GM19239 (cell line): ENCODE measurements around the gene CD93.

Source experiments
- DNase-seq: peaks from one replicate; pipeline ENCODE4 v3.0.0; 2011; ENCODE audit warnings: low spot score; ENCODE audit not compliant: insufficient read length
- FAIRE-seq: peaks from 2 replicates; lab custom pipeline; 2011; peaks lifted over from hg19 to GRCh38; lab: Jason Lieb, UNC

Gene CD93

DNA sequence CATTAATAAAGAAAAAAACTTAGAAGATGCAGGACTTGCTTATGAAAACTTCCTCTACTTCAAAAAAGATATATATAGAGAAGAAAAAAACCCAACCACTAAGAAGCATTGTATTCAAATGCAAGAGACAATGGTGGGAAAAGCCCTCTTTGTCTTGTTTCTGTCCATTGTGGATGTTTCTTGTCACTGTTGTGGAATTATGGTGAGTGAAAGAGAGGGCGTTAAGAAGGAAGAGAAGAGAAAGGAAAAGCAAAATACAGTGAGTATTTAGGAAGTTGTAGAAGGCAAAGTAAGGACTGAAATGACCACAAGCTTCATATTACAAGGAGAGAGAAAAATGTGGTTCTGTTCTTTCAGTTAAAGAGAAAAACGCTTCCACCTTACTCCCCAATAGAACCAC is 22.5 kb downstream of the CD93 start:
- DNase-seq, result no peak
- FAIRE-seq, result no peak

GRCh38 chr20:23063168-23063567 is 23.0 kb downstream of the CD93 start:
- FAIRE-seq (no peak), DNase-seq (no peak)

- DNase-seq (no peak), FAIRE-seq (no peak)
These were observed 23.5 kb downstream of the CD93 start for GRCh38 chr20:23062632-23063031.

DNA sequence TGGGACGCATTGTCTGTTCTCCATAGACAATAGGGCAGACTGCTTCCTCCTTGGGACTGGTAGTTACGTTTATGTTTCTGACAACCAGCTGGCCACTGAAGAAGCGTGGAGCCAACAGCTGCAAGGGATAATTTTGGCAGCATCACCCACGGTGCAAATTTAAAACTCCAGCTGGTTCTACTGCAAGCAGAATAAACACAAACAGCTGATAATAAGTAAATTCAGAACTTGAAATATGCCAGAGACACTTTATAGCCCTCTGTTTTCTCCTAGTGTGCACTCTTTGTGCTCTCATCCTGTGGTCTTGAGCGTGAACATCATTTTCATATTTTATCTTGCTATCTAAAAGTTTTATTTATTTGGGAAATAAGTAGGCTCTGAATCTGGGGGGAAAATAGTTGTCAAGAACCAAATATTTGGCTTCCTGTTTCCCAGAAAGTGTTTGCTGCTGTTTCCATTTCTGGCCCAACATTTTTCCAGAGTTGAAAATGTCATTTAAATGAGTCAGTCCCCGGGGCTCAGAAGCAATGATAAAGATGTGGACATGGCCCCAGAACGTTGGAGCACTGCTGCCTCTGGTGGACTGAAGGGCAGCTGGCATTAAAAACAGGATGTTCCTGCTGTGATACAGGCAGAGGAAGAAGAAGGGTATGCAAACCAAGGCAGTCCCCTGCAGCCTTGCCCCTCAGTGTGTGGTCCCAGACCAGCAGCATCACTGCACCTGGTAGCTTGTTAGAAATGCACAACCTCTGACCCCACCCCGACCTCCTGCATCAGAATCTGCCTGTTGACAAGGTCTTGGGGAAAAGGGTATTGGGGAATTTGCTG is 24.2 kb downstream of the CD93 start:
- FAIRE-seq (no peak), DNase-seq (no peak)

DNA sequence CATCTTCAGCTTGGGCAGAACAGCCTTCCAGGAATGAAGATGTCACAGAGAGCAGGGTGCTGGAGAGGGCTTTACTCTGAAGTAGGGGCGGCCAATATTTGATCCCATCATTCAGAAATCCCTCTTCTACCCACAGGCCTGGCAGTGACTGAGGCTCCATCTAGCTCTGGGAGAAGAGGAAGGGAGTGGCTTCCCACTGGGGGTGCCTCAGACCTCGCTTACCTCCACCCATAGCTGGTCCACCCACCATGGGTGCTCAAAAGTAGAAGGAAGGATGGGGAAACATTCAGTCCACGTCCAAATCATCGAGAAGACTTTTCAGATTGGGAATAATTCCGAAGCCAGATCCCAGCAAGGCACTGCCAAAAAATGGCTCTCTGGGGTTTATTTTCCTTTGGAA is 24.9 kb downstream of the CD93 start:
- DNase-seq (no peak), FAIRE-seq (no peak)

DNA sequence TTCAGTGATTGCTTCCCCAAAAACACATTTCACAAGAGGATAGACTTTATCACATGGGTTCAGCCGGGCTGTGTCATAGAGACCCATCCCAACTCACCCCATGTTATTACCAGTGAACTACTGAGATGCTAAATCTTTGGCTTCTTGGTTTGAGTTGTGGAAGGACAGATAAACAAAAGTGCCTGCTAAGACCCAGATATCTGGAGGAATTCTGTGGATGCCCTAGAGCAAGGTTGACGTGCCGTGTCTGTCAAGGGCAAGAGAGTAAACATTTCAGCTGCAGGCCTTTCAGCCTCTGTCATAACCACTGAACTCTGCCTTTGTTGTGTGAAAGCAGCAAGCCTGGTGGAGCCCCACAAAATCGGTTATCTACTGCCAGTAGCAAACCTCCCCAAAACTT is 25.5 kb downstream of the CD93 start:
- DNase-seq, result no peak
- no peak for FAIRE-seq

DNA sequence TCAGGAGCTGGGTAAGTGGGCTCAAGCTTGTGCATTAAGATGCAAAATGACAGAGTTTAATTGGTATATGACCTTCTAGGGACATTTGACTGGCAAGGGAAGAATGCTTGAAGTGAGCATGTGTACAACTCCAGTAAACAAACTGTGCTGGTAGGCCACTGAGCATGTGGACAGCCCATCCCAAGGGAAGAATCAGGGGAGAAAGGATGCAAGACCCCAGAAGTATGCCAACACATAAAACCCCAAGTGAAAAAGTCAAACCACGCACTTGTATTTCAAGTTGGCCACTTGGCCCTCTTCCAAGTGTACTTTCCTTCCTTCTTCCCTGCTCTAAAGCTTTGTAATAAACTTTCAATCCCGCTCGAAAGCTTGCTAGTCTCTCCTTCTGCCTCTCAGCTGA is 26.3 kb downstream of the CD93 start:
- DNase-seq (no peak), FAIRE-seq (no peak)

- DNase-seq (no peak), FAIRE-seq (no peak)
These were observed 27.1 kb downstream of the CD93 start for GRCh38 chr20:23059001-23059400.

DNA sequence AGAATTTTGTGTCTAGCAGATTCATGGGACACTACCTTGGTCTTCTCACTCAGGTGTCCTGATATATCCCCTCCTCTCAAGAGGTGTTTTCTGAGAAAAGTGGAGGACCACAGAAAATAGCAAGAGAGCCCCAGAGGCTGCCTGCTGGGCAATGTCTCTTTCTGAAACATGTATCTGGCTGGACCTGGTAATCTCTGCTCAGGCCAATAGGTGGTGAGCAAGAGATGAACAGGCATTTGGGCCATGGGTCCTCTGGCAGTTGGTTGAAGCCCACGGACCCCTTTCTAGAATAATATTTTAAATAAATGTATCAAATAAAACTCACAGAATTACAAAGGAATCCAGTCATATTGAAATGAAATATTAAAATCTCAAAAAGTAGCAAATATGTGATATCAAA is 27.9 kb downstream of the CD93 start:
- DNase-seq (no peak), FAIRE-seq (no peak)

GRCh38 chr20:23052904-23053303 is 33.2 kb downstream of the CD93 start:
- DNase-seq (no peak), FAIRE-seq (no peak)

DNA sequence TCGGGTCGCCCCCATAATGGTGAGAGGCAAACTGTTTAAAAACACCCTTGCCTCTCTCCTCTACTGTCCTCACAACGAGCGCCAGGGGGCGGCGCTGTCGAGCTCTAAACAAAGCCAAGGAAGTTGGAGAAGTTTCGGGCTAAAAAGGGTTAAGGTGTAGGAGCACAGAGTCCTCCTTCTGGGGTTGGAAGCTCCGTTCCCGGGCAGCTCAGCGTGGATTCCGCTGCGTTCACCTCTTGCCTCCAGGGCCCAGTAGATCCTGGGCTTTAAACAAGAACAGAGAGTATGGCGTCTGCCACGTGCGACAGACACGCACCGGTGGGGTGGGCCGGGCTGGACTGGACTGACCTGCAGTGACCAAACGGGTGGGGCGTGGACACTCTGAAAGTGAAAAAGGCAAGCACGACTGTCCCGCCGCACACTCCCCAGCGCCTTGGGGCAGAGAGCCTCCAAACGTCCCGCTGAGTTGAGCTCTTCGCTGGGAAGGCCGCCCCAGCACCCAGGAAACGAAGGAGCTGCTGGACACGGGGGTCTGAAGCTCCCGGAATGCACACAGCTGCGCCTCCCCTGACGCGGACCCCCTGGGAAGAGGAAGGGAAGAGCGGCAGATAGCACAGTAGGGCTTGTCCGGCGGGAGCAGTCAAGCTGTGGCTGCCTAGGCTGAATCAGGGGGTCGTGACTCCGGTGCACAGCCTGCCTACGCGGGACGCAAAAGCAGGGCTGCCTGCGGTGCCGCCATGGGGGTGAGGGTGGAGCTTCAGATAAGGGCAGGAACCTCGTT is 35.1 kb downstream of the CD93 start:
- DNase-seq (no peak), FAIRE-seq (no peak)

GRCh38 chr20:23050076-23050838 is 35.9 kb downstream of the CD93 start:
- FAIRE-seq (no peak), DNase-seq (no peak)

DNA sequence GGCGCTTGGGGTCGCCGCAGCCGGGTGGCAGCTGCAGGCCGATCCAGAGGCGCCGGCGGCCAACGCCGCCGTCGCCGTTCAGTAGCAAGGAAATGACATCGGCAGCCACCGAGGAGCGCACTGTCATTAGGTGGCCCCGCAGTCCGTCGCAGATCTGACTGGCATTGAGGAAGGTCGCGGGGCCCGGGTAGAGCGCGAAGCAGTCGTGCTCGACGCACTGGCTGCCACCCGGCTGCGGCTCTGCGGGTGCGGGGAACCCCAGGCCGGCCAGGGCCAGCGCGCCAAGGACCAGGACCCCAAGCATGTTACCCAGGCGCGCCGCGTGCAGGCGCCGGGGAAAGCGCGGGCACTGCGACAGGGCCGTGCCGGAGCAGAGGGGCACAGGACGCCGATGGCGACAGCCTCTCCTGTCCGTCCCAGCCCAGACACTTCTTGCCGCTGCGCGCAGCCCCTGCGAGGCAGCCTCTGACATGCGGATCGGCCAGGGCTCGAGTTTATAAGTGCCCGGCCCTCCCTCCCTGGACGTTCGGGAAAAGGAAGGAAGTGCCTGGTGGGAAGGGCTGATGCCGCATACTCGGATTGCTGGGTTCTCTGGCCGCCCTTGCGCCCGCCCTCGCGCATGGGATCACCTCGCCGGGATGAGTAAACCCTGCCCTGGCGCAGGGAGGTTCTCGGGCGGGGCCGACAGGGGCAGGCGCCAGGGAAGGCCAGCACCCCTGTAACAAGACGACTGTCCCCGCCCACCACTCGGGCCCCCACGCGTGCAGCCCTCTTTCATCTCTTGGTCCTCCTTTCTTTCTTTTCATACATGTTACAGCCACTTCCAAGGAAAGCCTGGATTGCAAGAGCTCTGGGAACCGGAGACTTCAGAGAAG is 36.7 kb downstream of the CD93 start, which contains the start of gene THBD:
Gene THBD (minus strand): TSS at position 472 of the 875 bp plus-strand sequence. CDS start 168 bp downstream, at position 304.
- DNase-seq (no peak), FAIRE-seq (no peak)

DNA sequence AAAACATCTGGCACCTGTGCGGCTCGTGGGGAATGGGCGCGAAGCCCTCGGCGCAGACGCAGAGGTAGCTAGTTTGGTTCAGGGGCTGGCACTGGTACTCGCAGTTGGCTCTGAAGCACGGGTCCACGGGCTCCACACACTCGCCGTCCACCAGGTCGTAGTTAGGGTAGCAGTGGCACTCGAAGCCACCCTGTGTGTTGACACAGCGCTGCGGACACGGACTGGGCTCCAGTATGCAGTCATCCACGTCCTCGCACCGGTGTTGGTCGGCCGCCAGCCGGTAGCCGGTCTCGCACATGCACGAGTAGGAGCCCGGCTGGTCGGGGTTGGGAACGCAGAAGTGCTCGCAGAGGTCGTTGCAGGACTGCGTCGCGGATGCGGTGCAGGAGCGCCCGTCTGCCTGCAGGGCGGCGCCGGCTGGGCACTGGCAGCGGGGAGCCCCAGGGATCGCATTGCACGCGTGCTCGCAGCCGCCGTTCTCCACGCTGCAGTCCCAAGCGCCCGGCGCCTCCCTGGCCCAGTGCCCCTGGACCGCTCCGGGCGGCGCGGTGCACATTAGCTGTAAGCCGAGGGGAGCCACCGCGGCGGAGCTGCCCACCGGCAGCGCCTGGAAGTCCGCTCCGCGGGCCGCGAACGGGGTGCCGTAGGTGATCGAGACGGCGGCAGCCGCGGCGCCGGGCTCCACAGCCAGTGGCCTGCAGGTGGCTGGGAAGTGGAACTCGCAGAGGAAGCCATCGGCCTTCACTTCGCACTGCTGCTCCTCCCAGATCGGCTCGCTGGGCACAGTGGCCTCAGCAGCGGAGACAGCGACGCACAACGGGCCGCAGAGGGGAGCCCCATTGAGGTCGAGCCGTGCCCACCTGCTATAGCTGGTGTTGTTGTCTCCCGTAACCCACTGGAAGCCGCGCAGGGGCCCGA is 37.6 kb downstream of the CD93 start:
- FAIRE-seq (no peak), DNase-seq (no peak)

- DNase-seq, result no peak
- no peak for FAIRE-seq
These were observed 38.3 kb downstream of the CD93 start for GRCh38 chr20:23047738-23048214.

GRCh38 chr20:23047001-23047737 is 39.0 kb downstream of the CD93 start:
- DNase-seq, result no peak
- FAIRE-seq, result no peak

- FAIRE-seq, result no peak
- no peak for DNase-seq
These were observed 39.7 kb downstream of the CD93 start for GRCh38 chr20:23046431-23046830.

GRCh38 chr20:23043376-23043775 is 42.7 kb downstream of the CD93 start:
- DNase-seq (no peak), FAIRE-seq (no peak)
